GM10248 (cell line): ENCODE results near the gene PHYKPL.

Experiments used
- CTCF ChIA-PET: fragments of 300-600 bp; sonication (Branson Sonifier 250); formaldehyde crosslinking; extraction: SDS; loops from one replicate; lab custom pipeline; 2021; ENCODE audit warnings: antibody characterized with exemption; lab: Yijun Ruan, JAX
- POLR2A ChIA-PET: fragments of 350-650 bp; sonication (Branson Sonifier 250); formaldehyde crosslinking; extraction: SDS; loops from one replicate; lab custom pipeline; 2020; ENCODE audit warnings: antibody characterized with exemption; lab: Yijun Ruan, JAX
- DNase-seq: peaks from one replicate; pipeline ENCODE4 v3.0.0; 2012; ENCODE audit errors: extremely low spot score
- CTCF ChIP-seq: IDR thresholded peaks from 2 replicates; pipeline ENCODE4 v1.5.1; 2012; ENCODE audit warnings: mild to moderate bottlenecking, low read depth; ENCODE audit errors: extremely low read depth, missing control alignments, control extremely low read depth

The PHYKPL gene

GRCh38 chr5:178209334-178210072 is 23.1 kb downstream of the PHYKPL start:
- ChIA-PET POLR2A (interaction anchor here (0.5 kb wide), 1 partner anchor 91 kb away, joined by 3 read pairs; no protein-coding TSS in a partner anchor), CTCF (no interaction called here)
- no peak for DNase-seq
- TF ChIP-seq CTCF = no peak

DNA sequence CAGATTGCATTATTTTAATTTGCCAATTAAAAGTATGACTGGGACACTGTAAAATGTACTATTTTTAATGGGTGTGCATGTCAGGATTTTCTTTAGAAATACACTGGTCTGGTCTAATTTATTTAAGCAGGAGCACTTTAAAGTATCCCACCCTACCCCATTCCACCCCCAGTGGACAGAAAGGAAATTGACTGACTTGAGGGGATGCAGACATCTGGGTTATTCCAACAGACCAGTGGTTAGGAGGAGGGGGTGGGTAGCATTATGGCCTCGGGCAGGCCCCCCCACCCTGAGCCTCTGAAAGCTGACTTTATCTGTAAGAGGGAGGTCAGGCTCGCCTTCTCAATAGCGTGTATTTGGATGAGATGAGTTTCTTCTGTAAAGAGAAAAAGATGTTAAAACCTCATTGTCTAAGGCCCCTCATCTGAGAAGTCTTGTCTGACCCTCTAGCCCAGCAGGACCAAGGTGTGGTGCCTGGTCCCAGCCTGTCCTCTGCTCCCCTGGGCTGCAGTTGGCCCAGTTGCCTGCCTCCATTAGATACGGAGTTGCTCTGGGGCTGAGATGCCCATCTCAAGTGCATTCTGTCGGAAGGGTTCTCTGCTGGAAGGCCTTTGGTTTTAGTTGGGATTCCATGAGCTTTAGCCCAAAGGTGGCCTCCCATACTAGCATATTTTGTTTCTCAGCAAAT is 23.9 kb downstream of the PHYKPL start:
- no peak for DNase-seq
- CTCF ChIA-PET = no interaction called here
- no peak for TF ChIP-seq CTCF
- POLR2A ChIA-PET = no interaction called here

- TF ChIP-seq CTCF = no peak
- CTCF ChIA-PET = no interaction called here
- DNase-seq = no peak
- POLR2A ChIA-PET = interaction anchor here (0.7 to 2.5 kb wide), 2 partner anchors 9 to 1416 kb away, joined by 9 to 17 read pairs; no protein-coding TSS in a partner anchor
Observed at GRCh38 chr5:178207917-178208280, 24.7 kb downstream of the PHYKPL start.

DNA sequence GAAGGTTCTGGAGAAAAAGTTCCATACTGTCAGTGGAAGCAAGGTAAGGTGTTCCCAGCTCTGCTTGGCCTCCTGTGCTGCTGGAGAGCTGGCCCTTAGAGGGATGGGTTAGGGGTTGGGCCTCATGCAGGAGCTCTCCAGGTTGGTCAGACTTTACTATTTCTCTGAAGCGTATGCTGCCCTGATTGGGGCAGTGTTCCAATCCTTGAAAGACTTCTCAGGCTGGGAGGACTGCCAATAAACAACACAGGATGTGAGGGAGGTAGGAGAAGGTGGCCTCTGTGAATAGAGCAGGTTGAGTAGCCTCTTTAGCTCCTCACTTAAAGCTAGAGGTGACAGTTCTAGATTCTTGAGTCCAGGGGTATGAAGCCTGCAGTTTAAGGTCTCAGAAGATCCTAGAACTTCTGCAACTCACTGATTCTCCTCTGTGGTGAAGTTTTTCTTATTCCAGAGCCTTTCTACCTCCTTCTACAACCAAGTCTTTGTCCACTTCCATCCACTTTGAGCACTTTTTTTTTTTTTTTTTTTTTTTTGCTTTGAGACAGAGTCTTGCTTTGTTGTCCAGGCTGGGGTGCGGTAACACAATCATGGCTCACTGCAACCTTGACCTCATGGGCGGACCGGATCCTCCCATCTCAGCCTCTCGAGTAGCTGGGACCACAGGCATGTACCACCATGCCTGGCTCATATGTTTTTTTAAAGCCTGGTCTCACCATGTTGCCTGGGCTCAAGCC is 25.3 kb downstream of the PHYKPL start:
- DNase-seq = no peak
- CTCF ChIA-PET = interaction anchor here (0.5 to 0.6 kb wide), 2 partner anchors 102 to 1742 kb away, joined by 3 read pairs; no protein-coding TSS in a partner anchor
- POLR2A ChIA-PET = interaction anchor here (0.7 to 2.5 kb wide), 4 partner anchors 9 to 1416 kb away, joined by 3 to 17 read pairs (median 10); no protein-coding TSS in a partner anchor
- TF ChIP-seq CTCF = no peak

- ChIA-PET CTCF (interaction anchor here (0.5 to 0.8 kb wide), 2 partner anchors 26 to 1743 kb away, joined by 3 read pairs; partner anchors contain the start of gene PHYKPL), POLR2A (interaction anchor here (0.6 to 2.5 kb wide), 4 partner anchors 10 to 1405 kb away, joined by 3 to 17 read pairs (median 3); partner anchors contain the start of gene NHP2)
- TF ChIP-seq CTCF = no peak
- no peak for DNase-seq
Observed at GRCh38 chr5:178206166-178207101, 26.2 kb downstream of the PHYKPL start.

DNA sequence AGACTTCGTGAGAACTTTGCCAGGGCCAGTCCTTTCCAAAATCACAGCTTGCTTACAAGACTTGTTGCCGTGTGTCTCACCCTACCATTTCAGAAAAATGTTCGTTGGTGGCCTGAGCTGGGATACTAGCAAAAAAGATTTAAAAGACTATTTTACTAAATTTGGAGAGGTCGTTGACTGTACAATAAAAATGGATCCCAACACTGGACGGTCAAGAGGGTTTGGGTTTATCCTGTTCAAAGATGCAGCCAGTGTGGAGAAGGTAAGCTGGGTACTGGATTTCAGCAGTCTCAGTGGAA is 26.9 kb downstream of the PHYKPL start:
- ChIA-PET POLR2A (interaction anchor here (0.6 to 2.5 kb wide), 2 partner anchors 11 to 1405 kb away, joined by 3 to 17 read pairs; no protein-coding TSS in a partner anchor), CTCF (interaction anchor here (0.8 kb wide), 1 partner anchor 27 kb away, joined by 3 read pairs; the partner anchor contains the start of gene PHYKPL)
- TF ChIP-seq CTCF = no peak
- DNase-seq = no peak
